Raji (cell line): ENCODE results near the gene SLC10A3.

Experiments
- POLR2A ChIP-seq: IDR thresholded peaks from 2 replicates; pipeline ENCODE4 v1.6.1; 2011; ENCODE audit warnings: low read depth, low read length, control low read depth; ENCODE audit not compliant: insufficient read depth

The SLC10A3 gene

DNA sequence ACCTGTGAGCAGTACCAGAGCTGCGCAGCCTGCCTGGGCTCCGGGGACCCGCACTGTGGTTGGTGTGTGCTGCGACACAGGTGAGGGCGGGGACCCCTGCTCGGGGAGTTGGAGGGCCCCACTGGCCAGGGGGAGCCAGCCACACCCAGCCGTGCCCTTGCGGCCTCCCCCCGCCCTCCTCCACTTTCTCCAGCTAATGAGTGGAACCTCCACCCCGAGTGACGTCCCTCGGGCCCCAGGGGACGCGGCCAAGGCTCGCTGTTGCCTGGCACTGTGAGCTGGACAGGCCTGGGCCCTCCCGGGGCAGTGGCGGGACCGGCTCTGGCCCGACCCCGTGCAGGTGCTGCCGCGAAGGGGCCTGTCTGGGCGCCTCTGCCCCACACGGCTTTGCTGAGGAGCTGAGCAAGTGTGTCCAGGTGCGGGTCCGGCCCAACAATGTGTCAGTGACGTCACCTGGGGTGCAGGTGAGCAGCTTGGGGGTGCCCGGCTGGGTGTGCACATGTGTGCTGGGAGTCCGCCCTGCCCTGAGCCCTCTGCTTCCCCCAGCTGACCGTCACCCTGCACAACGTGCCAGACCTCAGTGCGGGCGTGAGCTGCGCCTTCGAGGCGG, 26.7 kb downstream of the SLC10A3 start:
- TF ChIP-seq POLR2A: no peak

DNA sequence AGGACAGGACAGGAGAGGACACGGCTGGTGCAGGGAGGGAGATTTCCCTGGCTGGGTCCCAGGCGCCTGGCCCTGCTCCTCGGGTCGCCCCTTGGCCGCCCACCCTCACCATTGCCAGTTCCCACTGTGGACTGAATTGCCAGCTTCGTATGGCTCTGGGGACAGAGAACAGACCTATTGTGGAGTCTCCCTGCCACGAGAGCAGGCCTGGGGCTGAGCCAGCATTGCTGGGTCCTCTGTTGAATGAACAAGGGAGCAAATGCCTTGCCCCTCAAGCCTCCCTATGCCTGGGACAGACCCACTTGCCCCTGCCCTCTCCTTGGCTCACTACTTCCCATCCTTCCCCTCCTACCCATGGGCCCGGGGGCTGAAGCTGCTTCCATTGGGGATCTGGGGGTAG, 28.0 kb downstream of the SLC10A3 start:
- TF ChIP-seq POLR2A: no peak

DNA sequence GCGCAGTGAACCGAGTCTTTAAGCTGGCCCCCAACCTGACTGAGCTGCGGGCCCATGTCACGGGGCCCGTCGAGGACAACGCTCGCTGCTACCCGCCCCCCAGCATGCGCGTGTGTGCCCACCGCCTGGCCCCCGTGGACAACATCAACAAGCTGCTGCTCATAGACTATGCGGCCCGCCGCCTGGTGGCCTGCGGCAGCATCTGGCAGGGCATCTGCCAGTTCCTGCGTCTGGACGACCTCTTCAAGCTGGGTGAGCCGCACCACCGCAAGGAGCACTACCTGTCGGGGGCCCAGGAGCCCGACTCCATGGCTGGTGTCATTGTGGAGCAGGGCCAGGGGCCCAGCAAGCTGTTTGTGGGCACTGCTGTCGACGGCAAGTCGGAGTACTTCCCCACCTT, 30.1 kb downstream of the SLC10A3 start:
- no peak for TF ChIP-seq POLR2A

DNA sequence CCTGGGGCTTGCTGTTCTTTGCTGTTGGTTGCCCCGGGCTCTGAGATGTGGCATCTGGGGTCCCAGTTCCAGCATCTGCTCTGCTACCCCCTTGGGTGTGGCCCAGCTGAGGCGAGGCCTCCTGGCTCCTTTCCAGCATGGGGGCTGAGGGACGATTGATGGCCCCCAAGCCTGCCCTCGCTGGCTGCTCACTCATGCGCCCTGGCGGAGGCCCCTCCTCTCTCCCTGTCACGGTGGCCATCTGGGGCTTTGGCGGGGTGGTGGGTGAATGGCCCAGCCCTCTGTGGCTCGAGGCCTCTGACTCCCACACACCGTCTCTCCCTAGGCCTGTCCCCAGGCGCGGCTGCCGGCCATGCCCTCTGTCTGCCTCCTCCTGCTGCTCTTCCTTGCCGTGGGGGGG, 30.6 kb downstream of the SLC10A3 start:
- no peak for TF ChIP-seq POLR2A

DNA sequence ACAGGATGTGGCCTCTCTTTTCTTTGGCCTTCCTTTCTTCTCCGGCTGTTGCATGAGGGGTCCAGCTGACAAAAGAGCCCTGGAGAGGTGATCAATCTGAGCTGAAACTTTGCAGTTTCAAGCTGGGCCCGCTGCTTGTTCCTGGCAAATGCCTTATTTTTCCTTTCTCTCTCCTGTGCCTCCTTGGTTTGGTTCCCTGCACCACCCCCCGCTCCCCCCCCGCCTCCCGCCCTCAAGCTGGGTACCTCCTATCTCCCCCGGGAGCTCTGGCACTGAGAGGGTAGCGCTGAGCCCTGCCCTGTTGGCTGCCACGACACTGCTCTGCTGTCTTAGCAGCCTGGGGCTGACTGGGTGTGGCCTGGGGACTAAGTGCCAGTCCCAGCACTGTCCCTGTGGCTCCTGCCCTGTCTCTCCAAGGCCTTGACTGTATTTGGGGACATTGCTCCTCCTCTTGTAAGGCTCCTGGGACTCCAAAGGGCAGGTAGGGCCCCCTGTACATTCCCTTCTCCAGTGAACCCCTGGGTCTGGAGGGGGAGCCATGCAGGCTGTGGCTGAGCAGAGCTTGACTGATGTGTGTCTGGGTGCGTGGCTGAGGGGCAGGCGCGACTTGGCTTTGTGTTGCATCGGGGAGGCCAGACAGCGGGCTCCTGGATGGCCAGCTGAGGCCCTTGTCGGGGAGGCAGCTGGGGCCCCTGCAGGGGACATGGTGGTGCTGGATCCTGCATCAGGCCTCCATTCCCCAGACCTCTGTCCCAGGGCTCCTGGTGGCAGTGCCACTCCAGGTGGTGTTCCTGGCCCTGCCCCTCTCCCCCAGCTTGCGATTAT, 31.3 kb downstream of the SLC10A3 start:
- TF ChIP-seq POLR2A: no peak

DNA sequence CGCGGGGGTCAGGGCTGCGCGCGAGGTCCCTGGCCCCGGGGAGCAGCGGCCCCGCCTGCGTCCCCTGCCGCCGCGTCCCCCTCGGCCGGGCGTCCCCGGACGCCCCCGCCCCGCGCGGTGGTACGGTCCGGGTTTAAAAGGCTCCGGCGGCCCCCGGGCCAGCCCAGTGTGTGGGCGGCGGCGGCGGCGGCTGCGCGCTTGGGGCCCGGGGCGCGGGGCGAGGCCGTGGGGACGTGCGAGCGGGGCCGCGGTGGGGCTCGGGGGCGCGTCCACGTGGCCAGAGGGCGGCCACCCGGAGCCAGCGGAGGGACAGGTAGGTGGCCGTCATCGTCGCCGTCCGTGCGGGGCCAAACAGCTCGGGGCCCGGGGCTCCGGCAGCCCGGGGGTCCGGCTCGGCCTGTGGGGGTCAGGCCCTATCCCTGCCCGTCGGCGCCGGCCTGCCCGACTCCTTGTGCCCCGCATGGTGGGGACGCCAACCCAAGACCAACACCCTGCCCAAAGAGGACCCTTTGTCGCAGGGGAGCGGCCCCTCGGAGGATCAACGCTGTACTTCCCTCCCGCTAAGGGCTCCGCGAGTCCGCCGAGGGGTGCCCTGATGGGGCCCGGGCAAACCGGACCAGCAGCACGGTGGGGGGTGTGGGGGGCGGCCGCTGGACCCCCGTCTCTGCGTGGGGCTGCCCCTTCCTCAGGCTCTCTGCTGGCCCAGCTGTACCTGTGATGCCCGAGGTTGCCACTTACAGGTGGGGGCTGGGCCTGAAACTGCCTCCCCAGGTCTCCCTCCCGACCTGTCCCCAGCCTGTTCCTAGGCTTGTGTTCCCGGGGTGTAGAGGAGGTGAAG, 32.1 kb downstream of the SLC10A3 start, which contains the start of gene PLXNA3:
Gene PLXNA3 (plus strand): TSS at position 166 of the 838 bp plus-strand sequence. CDS start 1,903 bp downstream, outside the sequence.
- TF ChIP-seq POLR2A: peak; percentile 40

DNA sequence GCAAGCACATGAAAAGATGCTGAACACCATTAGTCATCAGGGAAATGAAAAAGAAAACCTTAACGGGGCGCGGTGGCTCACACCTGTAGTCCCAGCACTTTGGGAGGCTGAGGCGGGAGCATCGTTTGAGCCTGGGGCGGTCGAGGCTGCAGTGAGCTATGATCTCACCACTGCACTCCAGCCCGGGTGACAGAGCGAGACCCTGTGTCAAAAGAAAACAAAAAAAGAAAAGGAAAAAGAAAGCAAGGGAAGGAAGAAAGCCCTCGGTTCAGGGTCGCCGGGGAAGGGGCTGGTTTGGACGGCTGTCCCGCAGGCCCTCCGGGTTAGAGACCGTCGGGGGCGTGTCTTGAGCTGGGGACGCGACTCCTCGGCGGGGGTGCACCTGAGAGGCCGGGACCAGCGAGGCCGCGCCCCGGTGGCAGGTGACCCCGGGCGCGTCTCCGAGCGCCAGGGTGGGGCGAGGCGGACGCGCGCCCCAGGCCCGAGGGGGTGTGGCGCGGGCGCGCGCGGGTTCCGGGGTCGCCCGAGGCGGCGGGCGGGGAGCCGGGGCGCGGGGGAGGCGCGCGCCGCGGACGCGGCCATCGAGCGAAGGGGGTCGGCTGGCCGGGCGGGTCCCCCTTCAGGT, 32.8 kb downstream of the SLC10A3 start:
- no peak for TF ChIP-seq POLR2A

DNA sequence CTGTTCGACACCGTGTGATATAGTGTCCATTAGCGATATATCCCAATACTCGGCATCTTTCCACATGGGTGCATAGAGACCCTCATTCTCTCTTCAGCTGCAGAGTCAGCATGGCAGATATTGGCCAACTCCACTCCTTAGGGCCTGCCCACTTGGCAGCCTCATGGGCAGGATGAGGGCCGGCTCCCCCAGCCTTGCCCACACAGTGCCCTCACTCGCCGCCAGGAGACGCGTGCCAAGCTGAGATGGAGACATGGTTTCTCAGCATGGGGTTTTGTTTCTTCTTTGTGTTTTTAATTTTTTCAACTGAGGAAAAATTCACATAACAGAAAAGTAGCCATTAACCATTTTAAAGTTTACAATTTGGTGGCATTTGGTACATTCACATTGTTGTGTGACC, 37.6 kb downstream of the SLC10A3 start:
- TF ChIP-seq POLR2A: no peak

DNA sequence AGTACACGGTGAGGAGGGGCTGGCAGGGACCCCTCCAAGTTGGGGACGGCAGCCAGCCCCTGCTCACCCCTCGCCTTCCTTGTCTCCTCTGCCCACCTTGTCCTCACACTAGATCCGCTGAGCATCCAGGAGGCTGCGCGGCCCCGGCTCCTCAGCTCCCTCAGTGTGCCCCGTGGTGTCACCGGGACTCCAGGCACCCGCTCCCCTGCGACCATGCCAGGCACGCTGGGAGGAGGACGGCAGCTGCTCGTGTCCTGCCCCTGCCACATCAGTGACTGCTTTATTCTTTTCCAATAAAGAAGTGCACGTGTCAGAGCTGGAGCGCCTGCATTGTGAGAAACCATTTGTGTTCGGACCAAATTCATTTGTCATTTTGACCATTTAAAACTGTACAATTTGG, 40.1 kb downstream of the SLC10A3 start:
- no peak for TF ChIP-seq POLR2A

DNA sequence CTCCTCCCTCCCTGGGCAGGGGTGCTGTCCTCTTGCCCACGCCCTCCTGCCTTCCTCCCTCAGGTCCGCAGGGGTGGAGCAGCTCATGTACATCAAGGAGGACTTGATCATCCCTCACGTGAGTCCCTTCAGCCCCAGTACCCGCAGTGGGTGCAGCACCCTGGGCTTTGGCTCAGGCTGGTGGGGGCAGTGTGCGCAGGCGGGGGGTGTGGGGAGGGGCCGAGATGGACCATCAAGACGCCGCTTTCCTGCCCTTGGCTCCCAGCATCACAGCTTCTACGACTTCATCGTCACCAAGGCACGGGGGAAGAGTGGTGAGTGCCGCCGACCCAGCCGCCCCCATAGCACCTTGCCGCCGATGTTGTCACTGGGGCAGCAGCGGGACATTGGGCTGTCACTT, 40.8 kb downstream of the SLC10A3 start:
- TF ChIP-seq POLR2A: no peak

DNA sequence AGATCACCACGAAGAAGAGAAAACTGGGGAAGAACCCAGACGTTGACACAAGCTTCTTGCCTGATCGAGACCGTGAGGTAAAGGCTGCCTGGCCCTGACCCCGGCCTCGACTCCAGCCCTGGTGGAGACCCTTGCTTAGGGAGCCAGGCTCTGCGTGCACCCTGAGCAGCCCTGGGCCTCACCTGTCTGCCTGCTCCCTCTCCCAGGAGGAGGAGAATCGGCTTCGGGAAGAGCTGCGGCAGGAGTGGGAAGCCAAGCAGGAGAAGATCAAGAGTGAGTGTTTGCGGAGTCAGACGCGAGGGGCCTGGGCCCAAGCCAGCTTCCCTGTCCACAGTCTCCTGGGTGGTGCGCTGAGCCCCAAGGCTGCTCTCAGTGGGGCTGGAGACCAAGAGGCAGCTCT, 41.9 kb downstream of the SLC10A3 start:
- no peak for TF ChIP-seq POLR2A

DNA sequence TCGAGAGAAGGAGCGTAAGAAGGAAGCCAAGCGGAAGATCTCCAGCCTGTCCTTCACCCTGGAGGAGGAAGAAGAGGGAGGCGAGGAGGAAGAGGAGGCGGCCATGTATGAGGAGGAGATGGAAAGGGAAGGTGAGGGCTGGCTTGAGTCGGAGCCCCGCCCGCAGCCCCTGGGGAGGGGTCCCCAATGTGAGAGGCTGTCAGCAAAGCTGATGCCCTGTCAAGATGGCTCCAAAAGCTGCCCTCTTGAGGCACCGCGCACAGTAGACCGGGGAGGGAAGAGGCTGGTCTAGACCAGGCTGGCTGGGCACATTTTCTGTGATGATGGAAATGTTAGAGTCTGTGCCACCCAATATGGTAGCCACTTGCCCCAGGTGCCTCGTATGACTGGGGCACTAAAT, 44.0 kb downstream of the SLC10A3 start:
- TF ChIP-seq POLR2A: no peak

DNA sequence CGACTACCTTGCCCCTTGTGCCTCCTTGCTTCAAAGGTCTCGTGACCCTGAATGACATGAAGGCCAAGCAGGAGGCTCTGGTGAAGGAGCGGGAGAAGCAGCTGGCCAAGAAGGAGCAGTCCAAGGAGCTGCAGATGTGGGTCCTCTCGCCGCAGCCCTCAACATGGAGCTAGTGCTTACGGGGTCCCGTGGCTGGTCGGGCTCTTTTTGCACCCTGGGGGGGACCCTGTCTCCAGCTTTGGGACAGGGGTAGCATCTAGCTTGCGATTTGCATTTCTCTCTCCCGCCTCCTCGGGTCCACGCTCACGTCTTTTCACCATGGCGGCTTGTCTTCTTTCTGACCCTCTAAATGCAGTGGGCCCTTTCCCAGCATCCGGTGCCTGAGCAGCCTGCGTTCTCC, 44.7 kb downstream of the SLC10A3 start:
- no peak for TF ChIP-seq POLR2A

DNA sequence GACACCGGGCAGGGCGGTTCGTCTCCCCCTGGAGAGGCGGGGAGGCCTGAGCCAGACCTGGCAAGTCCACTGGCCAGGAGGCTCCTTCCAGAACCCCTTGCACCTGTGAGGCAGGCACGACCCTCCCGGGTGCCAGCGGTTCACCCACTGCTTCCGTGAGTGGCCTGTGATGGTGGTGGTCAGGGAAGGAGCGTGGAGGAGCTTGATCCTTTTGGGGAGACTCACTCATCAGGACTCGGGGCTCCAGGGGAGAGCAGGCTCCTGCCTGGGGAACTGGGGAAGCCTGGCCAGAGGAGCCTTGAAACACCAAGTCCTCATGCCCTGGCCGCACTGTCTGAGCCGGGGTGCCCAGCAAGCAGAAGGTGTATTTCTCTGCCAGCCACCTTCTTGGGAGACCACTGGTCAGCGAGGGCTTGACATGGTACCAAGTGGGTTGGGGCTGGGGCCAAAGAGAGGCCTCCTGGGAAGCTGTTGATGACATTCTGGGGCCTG, 45.6 kb downstream of the SLC10A3 start:
- TF ChIP-seq POLR2A: no peak
